ENCODE measurements around the gene PRDM16. TPM values are rescaled to one million over a fixed set of nuclear protein-coding genes. Genes with fewer than 3 reads are reported as not detected.

The PRDM16 gene
- total and polyA plus RNA-seq, 2 experiments from 2014 or later, result 0.14 to 0.16 TPM

- no peaks in the 10 kb centered on the region for H3K4me1 ChIP-seq (ENCODE audit: insufficient read depth)
- H3K27ac ChIP-seq (ENCODE audit: low read depth), result no peak overlapping the region
- Mint-ChIP-seq H3K4me1 (no peaks in the 10 kb centered on the region), H3K9me3 (no peaks in the 10 kb centered on the region), H3K4me3 (no peak overlapping the region), H3K27ac (no peak overlapping the region), H3K36me3 (ENCODE audit: low read depth) (no peaks in the 10 kb centered on the region), H3K27me3 (ENCODE audit: insufficient read depth, low read depth, poor library complexity) (peaks cover 12% of the 10 kb centered on the region)
- no peak overlapping the region for H2AFZ ChIP-seq
- no peaks in the 10 kb centered on the region for H4K20me1 ChIP-seq (replicated peaks; ENCODE audit: insufficient read depth)
- no peaks in the 10 kb centered on the region for H3K79me2 ChIP-seq (replicated peaks; ENCODE audit: insufficient read depth)
- H3K4me3 ChIP-seq, result no peak overlapping the region
- H3K36me3 ChIP-seq (ENCODE audit: insufficient read depth), result no peaks in the 10 kb centered on the region
- ATAC-seq (no peak), DNase-seq (ENCODE audit: low spot score) (no peak)
- no peaks in the 10 kb centered on the region for H3F3A ChIP-seq (replicated peaks; ENCODE audit: low read depth)
- no peak overlapping the region for H3K4me2 ChIP-seq
- TF ChIP-seq ZNF114 (CRISPR knock-in tag; IDR thresholded peaks at IDR 0.05) (no peak), CREB1 (CRISPR knock-in tag; IDR thresholded peaks at IDR 0.05; ENCODE audit: low read depth) (no peak), STAT1 (IDR thresholded peaks at IDR 0.05; ENCODE audit: unreplicated experiment) (no peak), JUNB (IDR thresholded peaks at IDR 0.05; ENCODE audit: unreplicated experiment) (no peak), ETS1 (IDR thresholded peaks at IDR 0.05) (no peak), ZNF331 (CRISPR knock-in tag; IDR thresholded peaks at IDR 0.05; ENCODE audit: low read depth) (no peak), ZNF462 (CRISPR knock-in tag; IDR thresholded peaks at IDR 0.05) (no peak), EZH2phosphoT487 (IDR thresholded peaks at IDR 0.05; ENCODE audit: unreplicated experiment) (no peak), POLR2AphosphoS5 (IDR thresholded peaks at IDR 0.05; ENCODE audit: low read depth) (no peak), NANOG (IDR thresholded peaks at IDR 0.05; ENCODE audit: borderline replicate concordance) (no peak), CTCF (conservative IDR thresholded peaks at IDR 0.05; ENCODE audit: low read depth in 2 of 2) (no peak), EZH2 (IDR thresholded peaks at IDR 0.05; ENCODE audit: low read depth, unreplicated experiment) (no peak), REST (IDR thresholded peaks at IDR 0.05; ENCODE audit: unreplicated experiment) (no peak)
- H3K27me3 ChIP-seq (ENCODE audit: insufficient read depth), result no peaks in the 10 kb centered on the region
- H3K9me2 ChIP-seq (ENCODE audit: insufficient read depth), result no peaks in the 10 kb centered on the region
Measured at GRCh38 chr1:3027611-3028371, 41.2 kb upstream of the PRDM16 start.

Data from GM23338 (cell line).